ENCODE results near the gene VAPB.
"Not testable (repeated sequence)": the region's sequence is repeated elsewhere in the genome, so short reads cannot be mapped to it uniquely, and the experiment has no call there.

The VAPB gene

GRCh38 chr20:58366866-58367265 lies 22.2 kb upstream of the VAPB start:
- DNase-seq (ENCODE audit: low read depth): no peak
- no peak for TF ChIP-seq CTCF (IDR thresholded peaks at IDR 0.05; ENCODE audit: control insufficient read depth, extremely low read depth, insufficient read depth)
- H3K4me3 ChIP-seq (ENCODE audit: low read depth, low read length): no peak overlapping the region

GRCh38 chr20:58372806-58373205 lies 16.2 kb upstream of the VAPB start:
- H3K4me3 ChIP-seq (ENCODE audit: low read depth, low read length): no peak overlapping the region
- TF ChIP-seq CTCF (IDR thresholded peaks at IDR 0.05; ENCODE audit: control insufficient read depth, extremely low read depth, insufficient read depth): no peak
- no peak for DNase-seq (ENCODE audit: low read depth)

- H3K4me3 ChIP-seq (ENCODE audit: low read depth, low read length); DNase-seq (ENCODE audit: low read depth): not testable (repeated sequence)
Measured at GRCh38 chr20:58373296-58373695, 15.7 kb upstream of the VAPB start.

- DNase-seq (ENCODE audit: low read depth): no peak
- no peak overlapping the region for H3K4me3 ChIP-seq (ENCODE audit: low read depth, low read length)
- no peak for TF ChIP-seq CTCF (IDR thresholded peaks at IDR 0.05; ENCODE audit: control insufficient read depth, extremely low read depth, insufficient read depth)
Measured at GRCh38 chr20:58374027-58374850, 14.8 kb upstream of the VAPB start.

- H3K4me3 ChIP-seq (ENCODE audit: low read depth, low read length): no peak overlapping the region
- no peak for TF ChIP-seq CTCF (IDR thresholded peaks at IDR 0.05; ENCODE audit: control insufficient read depth, extremely low read depth, insufficient read depth)
- no peak for DNase-seq (ENCODE audit: low read depth)
Measured at GRCh38 chr20:58374906-58375758, 13.9 kb upstream of the VAPB start.

GRCh38 chr20:58375759-58376352 lies 13.2 kb upstream of the VAPB start:
- TF ChIP-seq CTCF (IDR thresholded peaks at IDR 0.05; ENCODE audit: control insufficient read depth, extremely low read depth, insufficient read depth): no peak
- DNase-seq (ENCODE audit: low read depth): no peak
- no peak overlapping the region for H3K4me3 ChIP-seq (ENCODE audit: low read depth, low read length)

- no peak for TF ChIP-seq CTCF (IDR thresholded peaks at IDR 0.05; ENCODE audit: control insufficient read depth, extremely low read depth, insufficient read depth)
- no peak for DNase-seq (ENCODE audit: low read depth)
- no peak overlapping the region for H3K4me3 ChIP-seq (ENCODE audit: low read depth, low read length)
Measured at GRCh38 chr20:58377017-58377416, 12.0 kb upstream of the VAPB start.

Measured in LNCaP clone FGC (cell line).